Stimulated activated CD4-positive, alpha-beta T cell treated with anti-CD3 and anti-CD28 coated beads, Interleukin-15, amount 100 ng/mL, for 1 hour (primary cell): ENCODE data around the gene LGR5.

ENCODE experiments used
- DNase-seq, 2 donors: peaks; one replicate each; pipeline ENCODE4 v3.0.0-alpha.2; 2020; ENCODE audit warnings: low read depth in 1 of 2, low spot score in 1 of 2

LGR5 gene

DNA sequence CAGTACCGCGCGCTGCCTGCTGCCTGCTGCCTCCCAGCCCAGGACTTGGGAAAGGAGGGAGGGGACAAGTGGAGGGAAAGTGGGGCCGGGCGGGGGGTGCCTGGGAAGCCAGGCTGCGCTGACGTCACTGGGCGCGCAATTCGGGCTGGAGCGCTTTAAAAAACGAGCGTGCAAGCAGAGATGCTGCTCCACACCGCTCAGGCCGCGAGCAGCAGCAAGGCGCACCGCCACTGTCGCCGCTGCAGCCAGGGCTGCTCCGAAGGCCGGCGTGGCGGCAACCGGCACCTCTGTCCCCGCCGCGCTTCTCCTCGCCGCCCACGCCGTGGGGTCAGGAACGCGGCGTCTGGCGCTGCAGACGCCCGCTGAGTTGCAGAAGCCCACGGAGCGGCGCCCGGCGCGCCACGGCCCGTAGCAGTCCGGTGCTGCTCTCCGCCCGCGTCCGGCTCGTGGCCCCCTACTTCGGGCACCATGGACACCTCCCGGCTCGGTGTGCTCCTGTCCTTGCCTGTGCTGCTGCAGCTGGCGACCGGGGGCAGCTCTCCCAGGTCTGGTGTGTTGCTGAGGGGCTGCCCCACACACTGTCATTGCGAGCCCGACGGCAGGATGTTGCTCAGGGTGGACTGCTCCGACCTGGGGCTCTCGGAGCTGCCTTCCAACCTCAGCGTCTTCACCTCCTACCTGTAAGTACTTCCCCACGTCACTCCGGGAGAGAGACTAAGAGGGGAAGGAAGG is at the start of gene LGR5:
Gene LGR5 (plus strand): TSS at position 186 of the 732 bp plus-strand sequence. CDS start 283 bp downstream, at position 469.
- DNase-seq: no peak

DNA sequence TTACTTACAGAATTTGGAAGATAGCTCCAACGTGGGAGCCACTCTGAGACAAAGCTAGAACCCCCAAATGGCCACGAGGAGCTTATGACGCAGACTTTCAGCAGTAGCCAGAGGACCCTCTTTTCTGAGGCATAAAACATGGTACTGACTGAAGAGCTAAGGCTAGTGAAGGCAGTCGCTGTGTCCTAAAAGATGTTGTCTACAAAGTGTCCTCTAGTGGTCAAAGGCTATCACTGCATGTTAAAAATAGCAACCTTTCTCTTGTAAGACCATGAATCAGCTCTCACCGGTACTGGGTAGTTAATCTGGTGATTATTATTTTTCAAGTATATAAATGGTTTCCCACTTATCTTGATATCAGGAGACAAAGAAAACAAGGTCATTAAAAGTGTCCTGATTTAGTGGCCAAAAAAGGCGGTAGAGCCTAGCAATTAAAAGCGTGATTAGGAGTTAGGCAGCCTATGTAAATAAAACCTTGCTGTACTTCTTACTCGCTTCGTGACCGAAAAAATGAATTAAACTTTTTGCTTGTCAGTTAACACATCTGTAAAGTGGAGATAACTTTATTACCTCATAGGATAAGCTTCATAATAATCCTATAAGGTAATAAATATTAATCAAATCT is 47.0 kb upstream of the LGR5 start:
- DNase-seq: no peak

DNA sequence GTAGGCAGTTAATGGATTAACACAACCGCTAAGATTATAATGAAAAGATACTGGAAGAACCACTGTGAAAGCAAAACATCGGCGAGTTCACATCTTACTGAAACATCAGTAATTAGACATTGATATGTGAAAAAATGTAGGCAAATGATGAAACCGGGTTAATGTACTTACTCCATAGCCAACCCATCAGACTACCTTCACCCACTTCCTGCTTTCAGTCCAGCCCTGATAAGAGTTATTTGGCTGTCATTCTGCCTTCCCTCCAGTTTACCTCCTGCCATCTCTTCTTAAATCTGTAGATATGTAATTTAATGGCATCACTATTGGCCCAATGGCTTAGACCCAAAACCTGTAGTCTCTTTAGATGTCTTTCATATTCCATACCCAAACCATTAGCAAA is 46.0 kb upstream of the LGR5 start:
- DNase-seq: no peak

GRCh38 chr12:71397433-71397954 is 42.1 kb upstream of the LGR5 start:
- DNase-seq: no peak

DNA sequence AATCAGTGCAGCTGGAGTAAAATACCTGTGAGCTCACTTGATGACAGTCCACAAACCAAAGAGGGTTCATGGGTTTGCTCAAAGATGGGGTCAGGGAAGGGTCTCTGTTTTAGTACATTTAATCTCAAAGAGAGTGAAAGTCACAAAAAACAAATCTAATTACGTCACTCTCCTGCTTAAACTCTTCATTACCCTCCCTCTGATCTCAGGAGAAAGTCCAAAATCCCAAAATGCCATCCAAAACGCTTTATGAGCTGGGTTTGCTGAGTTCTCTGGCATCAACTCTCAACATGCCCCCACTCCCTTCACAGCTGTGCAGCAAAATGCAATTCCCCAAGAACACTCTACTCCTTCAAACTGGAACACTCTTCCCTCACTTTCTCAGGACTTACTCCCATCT is 40.4 kb upstream of the LGR5 start:
- DNase-seq: no peak

- DNase-seq: no peak
Measured at GRCh38 chr12:71400481-71400880, 39.1 kb upstream of the LGR5 start.

- no peak for DNase-seq
Measured at GRCh38 chr12:71405884-71406283, 33.7 kb upstream of the LGR5 start.

GRCh38 chr12:71407732-71408131 is 31.9 kb upstream of the LGR5 start:
- DNase-seq: no peak

- no peak for DNase-seq
Measured at GRCh38 chr12:71410844-71411243, 28.8 kb upstream of the LGR5 start.

DNA sequence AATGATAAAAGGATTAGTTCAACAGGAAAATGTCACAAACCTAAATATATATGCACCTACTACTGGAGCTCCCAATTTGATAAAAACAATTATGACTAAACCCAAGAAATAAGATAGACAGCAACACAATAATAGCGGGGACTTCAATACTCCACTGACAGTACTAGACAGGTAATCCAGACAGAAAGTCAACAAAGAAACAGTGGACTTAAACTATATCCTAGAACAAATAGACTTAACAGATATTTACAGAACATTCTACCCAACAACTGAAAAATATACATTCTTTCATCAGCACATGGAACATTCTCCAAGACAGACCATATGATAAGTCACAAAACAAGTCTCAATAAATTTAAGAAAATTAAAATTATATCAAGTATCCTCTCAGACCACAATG is 28.0 kb upstream of the LGR5 start:
- no peak for DNase-seq

- no peak for DNase-seq
Measured at GRCh38 chr12:71415336-71416231, 24.0 kb upstream of the LGR5 start.

DNA sequence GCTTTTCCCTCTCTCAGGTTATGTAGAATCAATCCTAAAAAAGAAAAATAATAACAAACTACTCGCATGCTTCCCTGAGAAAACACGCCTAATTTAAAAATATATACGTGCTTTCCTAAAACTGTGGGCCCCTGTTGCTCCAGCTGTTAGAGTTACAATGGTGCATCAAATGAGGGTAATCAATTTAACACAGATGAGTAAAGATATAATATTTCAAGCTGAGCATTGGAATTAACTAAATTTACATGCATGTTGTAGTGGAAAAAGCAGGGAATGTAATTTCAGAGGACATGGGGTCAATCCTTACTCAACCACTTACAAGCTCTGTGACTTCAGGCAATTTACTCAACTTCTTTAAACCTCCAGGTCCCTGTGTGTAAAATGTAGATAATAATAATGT is 22.4 kb upstream of the LGR5 start:
- DNase-seq: no peak

DNA sequence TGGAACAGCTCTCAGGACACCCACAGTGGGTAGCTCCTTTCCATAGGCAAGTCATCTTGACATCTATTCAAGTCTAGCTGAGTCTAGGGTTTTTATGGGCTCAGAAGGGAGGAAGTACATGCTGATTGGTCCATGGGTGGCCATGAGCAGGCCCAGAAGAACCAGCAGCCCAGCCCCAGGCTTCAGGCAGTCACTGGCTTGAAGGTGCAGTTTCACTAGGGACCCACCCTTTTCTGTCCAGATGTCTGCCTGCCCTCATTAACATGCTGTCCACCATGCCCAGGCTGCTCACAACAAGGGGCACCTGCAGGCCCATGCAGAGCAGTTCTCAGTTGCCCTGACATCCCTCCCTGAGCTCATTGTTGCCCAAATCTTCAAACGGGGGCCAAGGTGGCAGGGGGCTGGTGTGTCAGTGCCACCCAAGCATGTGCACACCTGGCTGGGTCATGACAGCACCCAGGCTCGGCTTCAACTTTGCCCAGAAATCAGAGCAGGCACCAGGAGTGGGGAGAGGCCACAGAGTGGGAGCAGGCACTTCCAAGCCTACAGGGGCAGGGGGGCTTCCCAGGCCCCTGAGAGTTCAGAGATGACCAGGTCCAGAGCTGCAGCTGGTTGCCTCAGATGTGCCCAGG is 18.7 kb upstream of the LGR5 start:
- DNase-seq: no peak

DNA sequence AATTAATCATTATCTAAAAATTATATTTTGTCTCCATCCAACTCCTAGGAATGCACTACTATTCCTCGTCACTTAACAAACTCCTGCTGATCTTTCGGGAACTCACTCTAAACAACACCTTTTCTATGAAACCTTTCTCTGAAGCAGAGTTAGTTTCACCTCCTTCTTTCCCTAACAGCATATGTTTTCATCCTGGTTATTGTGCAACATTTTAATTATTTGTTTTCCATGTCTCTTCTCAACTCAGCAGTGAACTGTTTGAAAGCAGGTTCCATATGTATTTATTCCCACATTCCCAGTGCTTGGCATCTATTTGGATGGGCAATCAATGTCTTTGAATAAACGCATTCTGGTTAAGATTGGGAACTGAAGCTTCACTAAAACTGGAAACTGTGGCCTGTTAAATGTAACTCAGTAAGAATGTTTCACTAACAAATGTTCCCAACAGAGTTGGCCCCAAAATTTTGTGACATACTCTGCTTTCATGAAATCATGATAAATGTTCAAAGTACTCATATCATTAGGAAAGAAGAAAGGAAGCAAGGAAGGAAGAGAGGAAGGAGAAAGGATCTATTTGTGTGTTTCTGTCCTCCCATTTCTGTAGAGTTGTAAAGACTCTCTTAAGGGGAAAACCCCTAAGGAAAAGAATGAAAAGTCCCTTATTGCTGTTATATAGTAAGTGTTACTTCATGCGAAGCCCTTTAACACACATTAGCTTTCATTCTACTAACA is 13.9 kb upstream of the LGR5 start:
- DNase-seq: no peak

DNA sequence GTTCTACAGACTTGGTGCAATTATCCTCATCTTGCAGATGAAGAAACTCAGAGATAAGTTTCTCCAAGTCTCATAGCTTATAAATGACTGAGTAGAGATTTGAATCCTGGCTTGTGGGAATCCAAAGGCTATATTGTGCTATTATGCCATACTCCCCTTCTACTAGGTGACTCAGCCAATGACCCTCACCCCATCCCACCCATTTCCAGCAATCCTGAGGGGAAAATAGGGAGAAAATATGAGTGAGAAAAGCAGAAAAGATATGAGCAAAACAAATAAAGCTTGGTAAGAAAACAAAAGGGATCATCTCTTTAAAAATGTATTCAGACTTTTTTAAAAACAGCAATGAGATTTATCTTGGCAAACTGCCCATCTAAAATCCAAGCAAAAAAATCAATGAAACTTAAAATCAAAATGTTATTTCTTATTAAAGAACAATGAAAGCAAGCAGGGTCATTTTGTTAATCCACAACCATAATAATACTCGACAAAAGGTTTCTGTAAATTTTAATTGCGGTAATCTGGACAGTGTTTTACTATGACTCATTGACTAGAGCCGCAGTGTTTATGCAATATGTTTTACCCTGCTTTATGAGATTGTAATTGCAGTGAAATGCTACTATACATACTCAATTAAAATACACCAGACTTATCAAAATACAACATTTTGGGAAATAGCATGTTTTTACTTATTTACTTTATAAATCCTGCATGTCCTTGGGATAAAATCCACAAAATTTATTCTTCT is 13.1 kb upstream of the LGR5 start:
- no peak for DNase-seq

DNA sequence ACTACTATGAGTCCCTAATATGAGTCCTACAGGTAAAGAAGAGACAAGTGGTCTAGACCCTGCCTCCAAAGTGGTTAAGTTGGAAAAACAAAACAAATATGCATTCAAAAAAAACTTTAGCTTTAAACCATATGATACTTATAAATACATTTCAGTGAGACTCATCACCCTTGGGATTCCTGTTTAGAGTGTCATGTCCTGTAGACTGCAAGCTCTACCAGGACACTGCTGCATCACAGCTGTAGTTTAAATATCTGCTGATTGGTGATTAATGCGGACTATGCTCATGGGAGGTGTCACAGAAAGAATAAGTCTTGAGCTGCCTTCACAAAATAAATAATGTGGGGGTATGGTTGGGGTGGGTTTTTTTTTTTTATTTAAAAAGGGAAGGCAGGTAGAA is 8.8 kb upstream of the LGR5 start:
- no peak for DNase-seq

GRCh38 chr12:71431991-71432390 is 7.6 kb upstream of the LGR5 start:
- no peak for DNase-seq

DNA sequence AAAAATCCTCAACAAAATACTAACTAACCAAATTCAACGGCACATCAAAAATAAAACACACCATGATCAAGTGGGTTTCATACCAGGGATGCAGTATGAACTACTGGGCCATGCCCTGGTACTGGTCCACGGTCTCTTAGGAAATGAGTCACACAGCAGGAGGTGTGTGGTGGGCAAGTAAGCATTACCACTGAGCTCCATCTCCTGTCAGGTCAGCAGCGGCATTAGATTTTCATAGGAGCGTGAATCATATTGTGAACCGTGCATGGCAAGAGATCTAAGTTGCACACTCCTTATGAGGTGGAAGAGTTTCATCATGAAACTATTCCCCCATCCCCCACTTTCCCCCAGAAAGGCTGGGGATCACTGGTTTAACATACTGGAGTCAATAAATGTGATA is 6.7 kb upstream of the LGR5 start:
- DNase-seq: no peak

DNA sequence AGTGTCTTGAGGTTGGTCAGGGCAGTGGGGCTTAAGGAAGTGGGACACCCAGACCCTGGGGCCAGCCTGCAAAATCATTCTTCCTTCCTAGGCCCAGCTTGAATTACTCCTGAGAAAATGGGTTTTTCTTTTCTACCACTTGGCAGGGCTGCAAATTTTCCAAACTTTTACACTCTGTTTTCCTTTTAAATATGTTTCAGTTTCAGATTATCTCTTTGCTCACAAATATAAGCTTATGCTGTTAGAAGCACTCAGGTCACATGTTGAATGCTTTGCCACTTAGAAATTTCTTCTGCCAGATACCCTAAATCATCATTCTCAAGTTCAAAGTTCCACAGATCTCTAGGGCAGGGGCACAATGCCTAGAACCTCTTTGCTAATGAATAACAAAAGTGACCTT is 2.9 kb upstream of the LGR5 start:
- no peak for DNase-seq
